Peyer's patch (tissue), 4 donors: ENCODE results near the gene KDELR1. TPM values are rescaled to one million over a fixed set of nuclear protein-coding genes. Genes with fewer than 3 reads are reported as not detected.

Experiments used
- DNase-seq, 3 donors: peaks; one replicate each; pipeline ENCODE4 v3.0.0-alpha.2; 2017 to 2019
- H3K27ac ChIP-seq, 4 donors: fragments of 200-600 bp; sonication (generic); one replicate each; pipeline ENCODE4 v1.5.1; 2016 to 2019
- H3K27me3 ChIP-seq, 2 donors: fragments of 200-600 bp; sonication (generic); one replicate each; pipeline ENCODE4 v1.5.1; 2019
- H3K36me3 ChIP-seq, 3 donors: fragments of 200-600 bp; sonication (generic); one replicate each; pipeline ENCODE4 v1.5.1; 2016 to 2019
- H3K4me1 ChIP-seq, 4 donors: fragments of 200-600 bp; sonication (generic); one replicate each; pipeline ENCODE4 v1.5.1; 2016 to 2019
- H3K4me3 ChIP-seq, 4 donors: fragments of 200-600 bp; sonication (generic); 1 replicate in 3 of 4; 2 replicates in 1 of 4; pipeline ENCODE4 v1.5.1; 2016 to 2019; ENCODE audit warnings: mild to moderate bottlenecking in 1 of 4
- H3K9me3 ChIP-seq, 4 donors: fragments of 200-600 bp; sonication (generic); one replicate each; pipeline ENCODE4 v1.5.1; 2016 to 2019; ENCODE audit warnings: mild to moderate bottlenecking in 1 of 4
- CTCF ChIP-seq, 6 experiments: fragments of 450-650 bp in 4 of 6; fragments of 200-600 bp in 2 of 6; sonication (generic) in 1 of 6; IDR thresholded peaks; one replicate each; pipeline ENCODE4 v1.5.1; 2017 to 2019; ENCODE audit warnings: antibody characterized with exemption in 6 of 6, mild to moderate bottlenecking in 3 of 6, moderate library complexity in 1 of 6
- POLR2A ChIP-seq, 2 donors: fragments of 450-650 bp; IDR thresholded peaks; one replicate each; pipeline ENCODE4 v1.5.1; 2017; ENCODE audit warnings: antibody characterized with exemption in 2 of 2, mild to moderate bottlenecking in 2 of 2, moderate library complexity in 2 of 2
- total RNA-seq, 4 donors: library from RNA; depleted of rRNA; stranded (reverse); fragments of >200 nt; gene quantifications; one replicate each; pipeline ENCODE4 v1.1.0, GENCODE V29; 2016

KDELR1 gene
- total RNA-seq, 4 donors from 2014 or later: 54.5 to 136 (median 112) TPM

- no peaks in the 10 kb centered on the region for H3K27me3 ChIP-seq
These were observed 24.0 kb upstream of the KDELR1 start for GRCh38 chr19:48415395-48415794.

GRCh38 chr19:48413879-48414587 lies 22.7 kb upstream of the KDELR1 start:
- no peak for DNase-seq
- H3K27ac ChIP-seq: no peak overlapping the region
- no peaks in the 10 kb centered on the region for H3K36me3 ChIP-seq
- TF ChIP-seq POLR2A (IDR thresholded peaks at IDR 0.05) (no peak), CTCF (IDR thresholded peaks at IDR 0.05) (no peak)
- H3K4me3 ChIP-seq: peak overlapping the region in 2 of 4 donors; percentile 30 to 37
- H3K27me3 ChIP-seq: no peaks in the 10 kb centered on the region
- peaks cover 0 to 17% (median 6%) of the 10 kb centered on the region in 4 donors for H3K4me1 ChIP-seq
- no peaks in the 10 kb centered on the region for H3K9me3 ChIP-seq

More at GRCh38 chr19:48415395-48415794, 24.0 kb upstream of the KDELR1 start:
- peak; percentile 72 to 93 (median 88) for DNase-seq
- Histone ChIP-seq H3K4me3 (peak overlapping the region; percentile 13 to 37 (median 28)), H3K9me3 (no peaks in the 10 kb centered on the region), H3K27ac (no peak overlapping the region), H3K4me1 (peaks cover 0 to 17% (median 6%) of the 10 kb centered on the region in 4 donors), H3K36me3 (no peaks in the 10 kb centered on the region)
- TF ChIP-seq CTCF (IDR thresholded peaks at IDR 0.05) (no peak), POLR2A (IDR thresholded peaks at IDR 0.05) (no peak)

- H3K4me1 ChIP-seq: no peaks in the 10 kb centered on the region
- no peaks in the 10 kb centered on the region for H3K27me3 ChIP-seq
- no peaks in the 10 kb centered on the region for H3K9me3 ChIP-seq
- TF ChIP-seq CTCF (IDR thresholded peaks at IDR 0.05): no peak
- TF ChIP-seq POLR2A (IDR thresholded peaks at IDR 0.05): no peak
- H3K4me3 ChIP-seq: no peak overlapping the region
- H3K27ac ChIP-seq: no peak overlapping the region
- H3K36me3 ChIP-seq: no peaks in the 10 kb centered on the region
- no peak for DNase-seq
These were observed 14.5 kb upstream of the KDELR1 start for GRCh38 chr19:48405850-48406249.

GRCh38 chr19:48405010-48405659 lies 13.8 kb upstream of the KDELR1 start:
- Histone ChIP-seq H3K4me3 (no peak overlapping the region), H3K27ac (no peak overlapping the region), H3K4me1 (no peaks in the 10 kb centered on the region), H3K36me3 (no peaks in the 10 kb centered on the region), H3K9me3 (no peaks in the 10 kb centered on the region), H3K27me3 (no peaks in the 10 kb centered on the region)
- no peak for DNase-seq
- TF ChIP-seq POLR2A (IDR thresholded peaks at IDR 0.05) (no peak), CTCF (IDR thresholded peaks at IDR 0.05) (no peak)

GRCh38 chr19:48403606-48404005 lies 12.3 kb upstream of the KDELR1 start:
- Histone ChIP-seq H3K27ac (no peak overlapping the region), H3K4me3 (no peak overlapping the region), H3K27me3 (no peaks in the 10 kb centered on the region), H3K36me3 (no peaks in the 10 kb centered on the region), H3K9me3 (no peaks in the 10 kb centered on the region), H3K4me1 (no peaks in the 10 kb centered on the region)
- TF ChIP-seq POLR2A (IDR thresholded peaks at IDR 0.05) (no peak), CTCF (IDR thresholded peaks at IDR 0.05) (no peak)
- peak in 2 of 3 donors; percentile 65 to 83 for DNase-seq
